PC-3 (cell line): ENCODE measurements around the gene HMGCLL1. TPM values are rescaled to one million over a fixed set of nuclear protein-coding genes. Genes with fewer than 3 reads are reported as not detected.

ENCODE experiments used
- ATAC-seq: fragments of 200-7000 bp; cut with Tn5 transposase; 2 replicates; pipeline ENCODE4 v1.9.1; 2020; ENCODE audit warnings: mild to moderate bottlenecking, moderate library complexity
- BruUV-seq: library from RNA; stranded (reverse); fragments of 400-500 nt; replicated peaks from 2 replicates; lab custom pipeline; 2021; lab: Mats Ljungman, UMichigan
- CTCF ChIA-PET: fragments of 300-600 bp; sonication (Branson Sonifier 250); formaldehyde crosslinking; loops from one replicate; lab custom pipeline; 2022; ENCODE audit warnings: antibody characterized with exemption; lab: Charles Lee
- POLR2A ChIA-PET: fragments of 300-600 bp; sonication (Branson Sonifier 250); formaldehyde crosslinking; loops from one replicate; lab custom pipeline; 2022; ENCODE audit warnings: antibody characterized with exemption; ENCODE audit not compliant: unreplicated experiment; lab: Charles Lee
- DNase-seq: peaks from one replicate; pipeline ENCODE4 v3.0.0-alpha.2; 2015
- H2AFZ ChIP-seq: fragments of 300-600 bp; sonication (generic); 2 replicates; pipeline ENCODE4 v1.6.0; 2016; ENCODE audit warnings: antibody characterized with exemption, low read length
- H3F3A ChIP-seq: fragments of 300-600 bp; sonication (generic); one replicate; pipeline ENCODE4 v1.6.0; 2017; ENCODE audit warnings: antibody characterized with exemption, low read length, control low read depth, mild to moderate bottlenecking; ENCODE audit not compliant: unreplicated experiment
- H3K27ac ChIP-seq: fragments of 300-600 bp; sonication (generic); 2 replicates; pipeline ENCODE4 v1.5.1; 2016; ENCODE audit warnings: mild to moderate bottlenecking, low read length
- H3K27me3 ChIP-seq: fragments of 300-600 bp; sonication (generic); 2 replicates; pipeline ENCODE4 v1.6.1; 2016; ENCODE audit warnings: low read length, mixed read lengths
- H3K36me3 ChIP-seq: fragments of 300-600 bp; sonication (generic); 2 replicates; pipeline ENCODE4 v1.6.1; 2016; ENCODE audit warnings: low read depth, mixed run types, low read length, mixed read lengths
- H3K4me1 ChIP-seq: fragments of 300-600 bp; sonication (generic); 2 replicates; pipeline ENCODE4 v1.5.1; 2016; ENCODE audit warnings: low read length; ENCODE audit not compliant: insufficient read depth
- H3K4me2 ChIP-seq: fragments of 300-600 bp; sonication (generic); 2 replicates; pipeline ENCODE4 v1.6.0; 2016; ENCODE audit warnings: low read length
- H3K4me3 ChIP-seq: fragments of 300-600 bp; sonication (generic); 2 replicates; pipeline ENCODE4 v1.5.1; 2016; ENCODE audit warnings: mild to moderate bottlenecking, low read length, mixed read lengths
- H3K79me2 ChIP-seq: fragments of 300-600 bp; sonication (generic); 2 replicates; pipeline ENCODE4 v1.6.1; 2017; ENCODE audit warnings: low read length, mixed read lengths
- H3K9ac ChIP-seq: fragments of 300-600 bp; sonication (generic); 2 replicates; pipeline ENCODE4 v1.6.0; 2016; ENCODE audit warnings: mild to moderate bottlenecking, low read length
- H3K9me2 ChIP-seq: fragments of 300-600 bp; sonication (generic); replicated peaks from 2 replicates; pipeline ENCODE4 v1.6.1; 2016; ENCODE audit warnings: mixed run types, low read length, mixed read lengths
- H3K9me3 ChIP-seq: fragments of 300-600 bp; sonication (generic); 2 replicates; pipeline ENCODE4 v1.6.1; 2016; ENCODE audit warnings: low read length, mixed read lengths
- H4K20me1 ChIP-seq: fragments of 300-600 bp; sonication (generic); 2 replicates; pipeline ENCODE4 v1.6.1; 2016; ENCODE audit warnings: low read length, mixed read lengths
- EZH2 ChIP-seq: fragments of 300-600 bp; sonication (generic); IDR thresholded peaks from one replicate; pipeline ENCODE4 v1.6.1; 2017; ENCODE audit warnings: antibody characterized with exemption, mild to moderate bottlenecking, low read length; ENCODE audit not compliant: unreplicated experiment
- EZH2phosphoT487 ChIP-seq: fragments of 300-600 bp; sonication (generic); IDR thresholded peaks from 2 replicates; pipeline ENCODE4 v1.6.1; 2018; ENCODE audit warnings: mild to moderate bottlenecking, antibody characterized with exemption, low read length, borderline replicate concordance
- intact Hi-C: fragments of 100-400 bp; cut with micrococcal nuclease; formaldehyde crosslinking; loops from 2 replicates; pipeline ENCODE4 v1.9.0; 2023
- total RNA-seq: library from RNA; depleted of rRNA; stranded (reverse); fragments of >200 nt; gene quantifications from 2 replicates; pipeline ENCODE4 v1.2.3, GENCODE V29; 2014
- TF ChIP-seq, protein P1 (sequence below): fragments of 300-600 bp; sonication (generic); conservative IDR thresholded peaks from 2 replicates; pipeline ENCODE4 v1.5.1; 2017; ENCODE audit warnings: antibody characterized with exemption, low read depth, mild to moderate bottlenecking, low read length

Gene HMGCLL1
- total RNA-seq, 1 experiment from 2014 or later = not detected

DNA sequence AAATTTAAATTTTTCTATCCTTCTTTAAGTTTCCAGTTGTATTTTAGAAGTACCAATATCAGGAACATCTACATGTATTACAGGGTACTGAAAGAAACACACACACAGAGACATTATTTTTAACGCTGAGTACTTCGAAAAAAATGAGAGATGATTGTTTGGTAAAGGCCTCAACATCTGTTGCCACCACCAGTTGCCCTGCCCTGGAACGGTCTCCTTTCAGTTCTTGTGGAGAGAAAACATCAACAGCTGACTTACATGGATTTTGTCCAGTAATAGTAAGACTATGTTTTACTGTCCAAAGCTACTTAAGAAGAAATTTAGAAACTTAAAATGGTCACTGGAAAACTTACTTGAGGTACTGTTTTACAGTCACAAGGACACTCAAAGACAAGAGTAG is 16.7 kb downstream of the HMGCLL1 start:
- CTCF ChIA-PET = no interaction called here
- no TSS peak for BruUV-seq
- Histone ChIP-seq H3K27ac (no peak overlapping the region), H3K9me3 (no peaks in the 10 kb centered on the region), H3K9me2 (no peaks in the 10 kb centered on the region), H3K27me3 (peaks cover 38% of the 10 kb centered on the region), H2AFZ (no peak overlapping the region), H3F3A (no peaks in the 10 kb centered on the region), H3K4me2 (no peak overlapping the region), H3K4me1 (no peaks in the 10 kb centered on the region), H3K9ac (no peak overlapping the region), H4K20me1 (no peaks in the 10 kb centered on the region), H3K79me2 (no peaks in the 10 kb centered on the region), H3K36me3 (no peaks in the 10 kb centered on the region), H3K4me3 (no peak overlapping the region)
- TF ChIP-seq EZH2 = no peak
- TF ChIP-seq EZH2phosphoT487 = no peak
- TF ChIP-seq, protein P1, sequence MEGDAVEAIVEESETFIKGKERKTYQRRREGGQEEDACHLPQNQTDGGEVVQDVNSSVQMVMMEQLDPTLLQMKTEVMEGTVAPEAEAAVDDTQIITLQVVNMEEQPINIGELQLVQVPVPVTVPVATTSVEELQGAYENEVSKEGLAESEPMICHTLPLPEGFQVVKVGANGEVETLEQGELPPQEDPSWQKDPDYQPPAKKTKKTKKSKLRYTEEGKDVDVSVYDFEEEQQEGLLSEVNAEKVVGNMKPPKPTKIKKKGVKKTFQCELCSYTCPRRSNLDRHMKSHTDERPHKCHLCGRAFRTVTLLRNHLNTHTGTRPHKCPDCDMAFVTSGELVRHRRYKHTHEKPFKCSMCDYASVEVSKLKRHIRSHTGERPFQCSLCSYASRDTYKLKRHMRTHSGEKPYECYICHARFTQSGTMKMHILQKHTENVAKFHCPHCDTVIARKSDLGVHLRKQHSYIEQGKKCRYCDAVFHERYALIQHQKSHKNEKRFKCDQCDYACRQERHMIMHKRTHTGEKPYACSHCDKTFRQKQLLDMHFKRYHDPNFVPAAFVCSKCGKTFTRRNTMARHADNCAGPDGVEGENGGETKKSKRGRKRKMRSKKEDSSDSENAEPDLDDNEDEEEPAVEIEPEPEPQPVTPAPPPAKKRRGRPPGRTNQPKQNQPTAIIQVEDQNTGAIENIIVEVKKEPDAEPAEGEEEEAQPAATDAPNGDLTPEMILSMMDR = no peak
- ATAC-seq = no peak
- DNase-seq = no peak
- intact Hi-C loops = no loop called here
- POLR2A ChIA-PET = no interaction called here

DNA sequence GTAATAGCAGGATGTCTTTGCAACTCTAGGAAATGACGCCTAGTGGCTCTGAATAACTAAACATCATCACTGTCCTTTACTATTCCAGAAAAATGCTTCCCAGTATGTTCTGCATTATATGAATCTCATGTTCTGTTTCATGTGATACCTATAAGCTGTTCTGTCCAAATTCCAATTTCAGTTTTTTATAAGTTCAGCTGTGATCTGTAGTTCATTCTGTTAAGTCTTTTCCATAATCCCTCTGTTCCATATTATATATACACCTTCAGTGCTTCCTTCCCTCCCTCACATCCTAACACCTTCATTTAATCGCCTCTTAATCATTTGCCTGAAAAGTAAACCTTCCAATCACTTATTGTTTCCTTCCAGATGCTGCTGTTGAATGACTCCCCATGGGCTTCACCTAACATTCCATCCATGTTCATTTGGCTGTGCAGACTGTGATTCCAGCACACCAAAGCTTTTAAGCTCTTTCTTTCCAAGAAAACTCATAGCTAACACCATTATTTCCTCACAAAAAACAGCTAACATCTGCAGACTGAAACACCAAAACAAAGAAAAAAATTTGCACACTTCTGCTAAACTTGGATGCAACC is 18.6 kb downstream of the HMGCLL1 start:
- Histone ChIP-seq H3K27me3 (peaks cover 39% of the 10 kb centered on the region), H3K9me3 (no peaks in the 10 kb centered on the region), H3K79me2 (no peaks in the 10 kb centered on the region), H4K20me1 (no peaks in the 10 kb centered on the region), H3K9me2 (no peaks in the 10 kb centered on the region), H3K9ac (no peak overlapping the region), H3K4me3 (no peak overlapping the region), H3K4me1 (no peaks in the 10 kb centered on the region), H3F3A (no peaks in the 10 kb centered on the region), H3K36me3 (no peaks in the 10 kb centered on the region), H3K4me2 (no peak overlapping the region), H2AFZ (no peak overlapping the region), H3K27ac (no peak overlapping the region)
- intact Hi-C loops = no loop called here
- DNase-seq = no peak
- TF ChIP-seq, protein P1 = no peak
- TF ChIP-seq EZH2 = no peak
- no peak for TF ChIP-seq EZH2phosphoT487
- no TSS peak for BruUV-seq
- ChIA-PET POLR2A (no interaction called here), CTCF (no interaction called here)
- no peak for ATAC-seq

DNA sequence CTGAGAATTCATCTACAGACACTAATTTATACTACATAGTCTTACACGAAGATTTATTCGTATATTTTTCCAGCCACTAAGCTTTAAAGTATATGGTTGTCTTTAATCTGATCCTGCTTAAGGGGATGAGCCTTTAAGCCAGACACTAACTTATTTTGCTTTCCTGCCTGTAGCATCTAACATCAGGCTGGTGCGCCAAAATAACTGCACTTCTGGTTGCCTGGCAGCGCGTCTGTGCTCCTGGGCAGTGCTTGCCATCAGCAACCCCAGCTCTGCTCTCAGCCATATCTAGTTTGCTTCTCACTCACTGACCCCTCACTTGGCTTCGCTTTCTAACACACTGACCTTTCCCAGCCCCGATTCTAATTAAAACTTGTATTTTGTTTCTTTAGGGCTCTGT is 21.8 kb downstream of the HMGCLL1 start:
- no peak overlapping the region for H2AFZ ChIP-seq
- no peak overlapping the region for H3K27ac ChIP-seq
- H3K4me2 ChIP-seq = no peak overlapping the region
- POLR2A ChIA-PET = interaction anchor here (0.6 kb wide), 1 partner anchor 224 kb away, joined by 8 read pairs; no protein-coding TSS in a partner anchor
- H3K79me2 ChIP-seq = no peaks in the 10 kb centered on the region
- no peak overlapping the region for H3K4me3 ChIP-seq
- ATAC-seq (no peak), DNase-seq (no peak)
- peaks cover 43% of the 10 kb centered on the region for H3K27me3 ChIP-seq
- TF ChIP-seq EZH2 (no peak), EZH2phosphoT487 (no peak)
- TF ChIP-seq, protein P1 = no peak
- no TSS peak for BruUV-seq
- CTCF ChIA-PET = no interaction called here
- H3K9me3 ChIP-seq = no peaks in the 10 kb centered on the region
- H3F3A ChIP-seq = no peaks in the 10 kb centered on the region
- no peaks in the 10 kb centered on the region for H4K20me1 ChIP-seq
- intact Hi-C loops = no loop called here
- H3K9ac ChIP-seq = no peak overlapping the region
- no peaks in the 10 kb centered on the region for H3K9me2 ChIP-seq
- H3K4me1 ChIP-seq = no peaks in the 10 kb centered on the region
- H3K36me3 ChIP-seq = no peaks in the 10 kb centered on the region
